Measurements from ENCODE around the gene TMX1. TPM values are rescaled to one million over a fixed set of nuclear protein-coding genes. Genes with fewer than 3 reads are reported as not detected.

Gene TMX1
- total and polyA plus RNA-seq, 9 donors, result 11.2 to 28.7 (median 18.8) TPM

DNA sequence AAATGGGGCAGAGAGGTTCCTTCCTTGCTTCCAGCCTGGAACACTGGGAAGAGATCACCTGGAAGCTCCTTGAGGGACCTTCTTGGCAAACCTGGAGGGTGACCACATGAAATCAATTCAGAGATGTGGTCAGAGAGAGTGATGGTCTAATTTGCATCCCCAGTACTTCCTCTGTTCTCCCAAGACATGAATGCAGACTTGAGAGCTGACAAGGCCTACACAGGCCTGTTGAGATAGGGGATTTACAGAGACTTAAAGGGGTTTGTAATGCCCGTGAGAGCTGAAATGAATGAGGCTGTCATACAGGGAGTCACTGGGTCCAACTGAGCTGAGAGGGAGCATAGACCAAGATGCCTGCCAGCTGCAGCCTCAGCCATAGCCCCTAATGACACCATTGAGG lies 45.1 kb downstream of the TMX1 start:
- intact Hi-C loops (cut with DNase I), result loop anchor here in 2 of 4 donors (2.0 to 10.0 kb wide), 2 partner anchors 490 to 494 kb away; no protein-coding TSS in a partner anchor
- H3K27ac ChIP-seq, result no peak overlapping the region
- H3K36me3 ChIP-seq, result no peaks in the 10 kb centered on the region
- no peaks in the 10 kb centered on the region for H3K27me3 ChIP-seq
- WGBS, 3 donors, result 86 to 93% (median 91%) methylated on average over 1 of the region's 1 CpG
- H3K4me1 ChIP-seq (ENCODE audit: insufficient read depth), result no peaks in the 10 kb centered on the region
- TF ChIP-seq POLR2A (IDR thresholded peaks at IDR 0.05) (no peak), EP300 (IDR thresholded peaks at IDR 0.05) (no peak)
- TF ChIP-seq, protein P1, sequence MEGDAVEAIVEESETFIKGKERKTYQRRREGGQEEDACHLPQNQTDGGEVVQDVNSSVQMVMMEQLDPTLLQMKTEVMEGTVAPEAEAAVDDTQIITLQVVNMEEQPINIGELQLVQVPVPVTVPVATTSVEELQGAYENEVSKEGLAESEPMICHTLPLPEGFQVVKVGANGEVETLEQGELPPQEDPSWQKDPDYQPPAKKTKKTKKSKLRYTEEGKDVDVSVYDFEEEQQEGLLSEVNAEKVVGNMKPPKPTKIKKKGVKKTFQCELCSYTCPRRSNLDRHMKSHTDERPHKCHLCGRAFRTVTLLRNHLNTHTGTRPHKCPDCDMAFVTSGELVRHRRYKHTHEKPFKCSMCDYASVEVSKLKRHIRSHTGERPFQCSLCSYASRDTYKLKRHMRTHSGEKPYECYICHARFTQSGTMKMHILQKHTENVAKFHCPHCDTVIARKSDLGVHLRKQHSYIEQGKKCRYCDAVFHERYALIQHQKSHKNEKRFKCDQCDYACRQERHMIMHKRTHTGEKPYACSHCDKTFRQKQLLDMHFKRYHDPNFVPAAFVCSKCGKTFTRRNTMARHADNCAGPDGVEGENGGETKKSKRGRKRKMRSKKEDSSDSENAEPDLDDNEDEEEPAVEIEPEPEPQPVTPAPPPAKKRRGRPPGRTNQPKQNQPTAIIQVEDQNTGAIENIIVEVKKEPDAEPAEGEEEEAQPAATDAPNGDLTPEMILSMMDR (IDR thresholded peaks at IDR 0.05), result no peak
- no peak for DNase-seq
- no peak overlapping the region for H3K4me3 ChIP-seq
- H3K9me3 ChIP-seq, result no peaks in the 10 kb centered on the region

DNA sequence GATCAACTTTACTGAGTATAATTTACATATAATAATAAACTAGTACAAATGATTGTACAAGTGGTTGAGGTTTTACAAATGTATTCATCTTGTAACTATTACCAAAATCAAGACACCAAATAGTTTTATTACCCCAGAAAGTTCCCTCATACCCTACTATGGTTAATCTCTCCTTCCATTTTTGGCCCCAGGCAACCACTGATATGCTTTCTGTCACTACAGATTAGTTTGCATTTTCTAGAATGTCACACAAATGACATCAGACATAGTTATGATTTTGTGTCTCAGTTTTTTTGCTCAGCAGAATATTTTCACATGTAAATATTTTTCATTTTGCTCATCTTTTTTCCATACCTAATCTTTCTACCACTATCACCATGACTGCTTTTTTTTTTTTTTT lies 49.1 kb downstream of the TMX1 start:
- H3K4me1 ChIP-seq (ENCODE audit: insufficient read depth), result peaks cover 1% of the 10 kb centered on the region
- H3K36me3 ChIP-seq, result no peaks in the 10 kb centered on the region
- DNase-seq, result no peak
- TF ChIP-seq POLR2A (IDR thresholded peaks at IDR 0.05) (no peak), EP300 (IDR thresholded peaks at IDR 0.05) (no peak)
- TF ChIP-seq, protein P1 (IDR thresholded peaks at IDR 0.05), result no peak
- H3K27ac ChIP-seq, result no peak overlapping the region
- intact Hi-C loops (cut with DNase I), result loop anchor here in 1 of 4 donors (10.0 kb wide), 1 partner anchor 486 kb away; no protein-coding TSS in a partner anchor
- no peak overlapping the region for H3K4me3 ChIP-seq
- H3K9me3 ChIP-seq, result no peaks in the 10 kb centered on the region
- no peaks in the 10 kb centered on the region for H3K27me3 ChIP-seq

GRCh38 chr14:51290132-51290531 lies 50.1 kb downstream of the TMX1 start:
- Histone ChIP-seq H3K27me3 (no peaks in the 10 kb centered on the region), H3K9me3 (no peaks in the 10 kb centered on the region), H3K36me3 (no peaks in the 10 kb centered on the region), H3K4me3 (no peak overlapping the region), H3K4me1 (ENCODE audit: insufficient read depth) (peaks cover 1% of the 10 kb centered on the region), H3K27ac (no peak overlapping the region)
- no peak for DNase-seq
- WGBS, 3 donors, result 98 to 100% (median 98%) methylated on average over 1 of the region's 1 CpG
- intact Hi-C loops (cut with DNase I), result no loop called here
- TF ChIP-seq EP300 (IDR thresholded peaks at IDR 0.05), result no peak
- TF ChIP-seq, protein P1 (IDR thresholded peaks at IDR 0.05), result no peak

DNA sequence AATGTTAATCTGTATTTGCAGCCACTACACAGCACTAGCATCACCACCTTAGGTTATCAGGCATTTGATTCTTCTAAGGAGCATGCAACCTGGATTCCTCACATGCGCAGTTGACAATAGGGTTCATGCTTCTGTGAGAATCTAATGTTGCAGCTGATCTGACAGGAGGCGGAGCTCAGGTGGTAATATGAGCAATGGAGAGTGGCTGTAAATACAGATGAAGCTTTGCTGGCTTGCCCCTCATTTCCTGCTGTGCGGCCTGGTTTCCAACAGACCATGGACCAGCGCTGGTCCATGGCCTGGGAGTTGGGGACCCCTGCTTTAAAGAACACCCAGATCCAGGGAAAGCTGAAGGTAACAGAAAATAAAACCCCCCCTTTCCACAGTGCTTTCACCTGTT lies 51.0 kb downstream of the TMX1 start:
- DNase-seq, result no peak
- Histone ChIP-seq H3K9me3 (no peaks in the 10 kb centered on the region), H3K4me1 (ENCODE audit: insufficient read depth) (peaks cover 1% of the 10 kb centered on the region), H3K36me3 (no peaks in the 10 kb centered on the region), H3K4me3 (no peak overlapping the region), H3K27ac (no peak overlapping the region), H3K27me3 (no peaks in the 10 kb centered on the region)
- TF ChIP-seq POLR2A (IDR thresholded peaks at IDR 0.05) (no peak), EP300 (IDR thresholded peaks at IDR 0.05) (no peak)
- TF ChIP-seq, protein P1 (IDR thresholded peaks at IDR 0.05), result no peak
- intact Hi-C loops (cut with DNase I), result no loop called here
- 97 to 99% (median 97%) methylated on average over 4 of the region's 4 CpGs for WGBS, 3 donors
